GM19193 (cell line): ENCODE measurements around the gene LTBP1.

Experiments
- POLR2A ChIP-seq: IDR thresholded peaks from 4 replicates; pipeline ENCODE4 v1.6.1; 2011; ENCODE audit not compliant: insufficient read depth, insufficient read length; ENCODE audit errors: extremely low read depth

LTBP1 gene

DNA sequence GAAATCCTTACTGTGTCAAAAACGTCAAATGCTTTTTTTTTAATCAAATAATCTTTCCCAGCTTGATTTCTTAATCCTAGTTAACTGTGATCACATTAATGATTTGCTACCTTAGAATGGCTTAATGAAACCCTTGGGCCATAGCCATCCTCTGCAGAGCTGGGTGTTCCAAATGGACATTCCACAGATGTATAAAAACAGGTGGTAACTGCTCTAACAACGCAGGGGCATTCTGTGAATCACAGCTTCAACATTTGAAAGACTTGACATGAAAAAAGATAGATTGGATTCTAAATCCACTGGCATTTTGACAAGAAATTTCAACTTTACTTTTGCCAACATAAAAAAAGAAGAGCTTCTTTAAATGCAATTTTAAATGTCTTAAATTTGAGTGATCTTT, 459.9 kb downstream of the LTBP1 start:
- TF ChIP-seq POLR2A = no peak

DNA sequence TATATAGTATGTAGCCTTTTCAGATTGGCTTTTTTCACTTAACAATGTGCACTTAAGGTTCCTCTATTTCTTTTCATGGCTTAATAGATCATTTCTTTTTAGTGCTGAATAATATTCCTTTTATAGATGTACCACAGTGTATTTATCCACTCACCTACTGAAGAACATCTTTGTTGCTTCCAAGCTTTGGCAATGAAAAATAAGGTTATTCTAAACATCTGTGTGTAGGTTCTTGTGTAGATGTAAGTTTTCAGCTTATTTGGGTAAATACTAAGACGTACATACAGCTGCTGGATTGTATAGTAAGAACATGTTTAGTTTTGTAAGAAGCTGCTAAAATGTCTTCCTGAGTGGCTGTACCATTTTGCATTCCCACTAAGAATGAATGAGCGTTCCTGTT, 461.4 kb downstream of the LTBP1 start:
- TF ChIP-seq POLR2A = no peak

GRCh38 chr2:33409417-33409955, 462.7 kb downstream of the LTBP1 start:
- no peak for TF ChIP-seq POLR2A

- TF ChIP-seq POLR2A = no peak
Measured at GRCh38 chr2:33411765-33412164, 465.0 kb downstream of the LTBP1 start.

DNA sequence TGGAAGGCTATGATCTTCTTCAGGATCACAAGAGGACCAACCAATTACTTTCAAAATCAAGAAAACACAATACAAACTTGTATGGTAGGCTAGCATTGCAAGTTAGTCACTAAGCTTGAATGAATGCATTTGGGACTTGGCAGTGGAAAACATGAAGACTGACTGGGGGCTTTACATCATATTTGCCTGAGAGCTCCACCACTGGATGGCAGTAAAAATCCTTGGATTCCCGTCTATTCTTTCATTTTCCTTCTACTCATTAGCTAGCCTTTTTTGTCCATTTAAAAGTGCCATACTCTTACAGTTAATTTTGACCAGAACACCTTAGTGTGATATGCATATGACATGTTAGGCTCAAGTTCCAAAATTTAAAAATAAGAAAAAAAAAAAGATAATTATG, 466.2 kb downstream of the LTBP1 start:
- TF ChIP-seq POLR2A = no peak

DNA sequence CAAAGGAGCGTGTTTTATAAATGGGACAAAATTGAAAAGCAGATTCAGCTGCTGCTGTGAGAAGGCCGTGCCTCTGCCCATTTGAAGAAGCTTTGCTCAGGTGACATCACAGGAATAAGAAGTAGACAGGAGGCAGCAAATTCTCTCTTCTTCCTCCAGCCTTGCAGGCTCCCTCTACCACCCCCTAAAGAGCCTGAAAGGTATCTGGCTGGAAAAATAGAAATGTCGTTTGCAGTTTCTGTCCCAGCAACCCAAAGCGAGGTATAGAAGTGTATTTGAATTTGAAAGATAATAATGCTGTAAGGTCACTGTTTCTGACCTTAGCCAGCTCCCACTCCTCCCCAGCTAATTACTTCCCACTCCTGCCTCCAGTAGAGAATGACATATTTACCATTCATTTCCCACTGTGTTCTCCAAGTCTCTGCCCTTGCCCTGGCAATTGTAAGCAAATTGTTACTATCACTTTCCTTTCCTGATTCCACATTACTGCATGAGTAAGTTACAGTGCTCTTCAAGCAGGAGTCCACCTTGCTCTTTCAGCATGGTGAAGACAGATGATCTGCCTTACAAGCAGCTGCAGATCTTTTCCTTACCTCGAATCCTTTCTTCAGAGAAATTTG, 472.9 kb downstream of the LTBP1 start:
- TF ChIP-seq POLR2A = no peak

DNA sequence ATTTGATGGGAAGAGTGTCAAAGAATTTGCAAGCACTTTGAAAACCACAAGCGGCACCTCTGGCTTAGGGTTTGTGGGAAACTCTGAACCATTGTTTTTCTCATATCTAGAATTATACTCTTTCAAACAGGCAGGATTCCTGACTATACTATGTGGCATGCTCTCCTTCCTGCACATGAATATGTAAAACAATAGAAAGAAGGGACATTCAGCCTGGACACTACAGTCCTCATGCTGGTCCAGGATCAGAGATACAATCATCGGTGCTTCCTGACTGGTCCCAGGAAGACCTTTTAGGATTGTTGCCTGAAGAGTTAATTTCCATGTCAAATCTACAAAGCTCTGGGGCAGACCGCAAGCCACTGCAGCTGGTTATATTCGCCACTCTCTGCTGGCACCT, 474.0 kb downstream of the LTBP1 start:
- TF ChIP-seq POLR2A = no peak

- TF ChIP-seq POLR2A = no peak
Measured at GRCh38 chr2:33421820-33422219, 475.1 kb downstream of the LTBP1 start.

DNA sequence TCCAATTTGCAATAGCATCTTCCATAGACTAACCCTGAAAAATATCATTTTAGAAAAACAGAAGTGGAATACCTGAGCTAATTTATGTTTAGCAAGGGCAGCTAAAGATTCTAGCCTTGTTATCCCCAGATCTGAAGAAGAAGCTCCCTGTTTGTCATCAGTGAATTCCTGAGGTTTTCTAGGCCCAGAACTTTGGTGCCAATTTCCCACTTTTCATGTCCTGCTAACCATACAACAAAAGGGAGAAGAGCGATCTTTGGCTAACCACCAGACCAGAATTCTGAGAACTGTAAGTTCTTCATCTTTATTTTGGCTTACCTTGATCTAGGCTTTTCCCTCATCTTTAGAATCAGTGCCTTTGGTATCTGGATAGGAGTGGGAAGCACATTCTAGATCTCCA, 478.4 kb downstream of the LTBP1 start:
- TF ChIP-seq POLR2A = no peak

- no peak for TF ChIP-seq POLR2A
Measured at GRCh38 chr2:33425586-33426031, 478.9 kb downstream of the LTBP1 start.

DNA sequence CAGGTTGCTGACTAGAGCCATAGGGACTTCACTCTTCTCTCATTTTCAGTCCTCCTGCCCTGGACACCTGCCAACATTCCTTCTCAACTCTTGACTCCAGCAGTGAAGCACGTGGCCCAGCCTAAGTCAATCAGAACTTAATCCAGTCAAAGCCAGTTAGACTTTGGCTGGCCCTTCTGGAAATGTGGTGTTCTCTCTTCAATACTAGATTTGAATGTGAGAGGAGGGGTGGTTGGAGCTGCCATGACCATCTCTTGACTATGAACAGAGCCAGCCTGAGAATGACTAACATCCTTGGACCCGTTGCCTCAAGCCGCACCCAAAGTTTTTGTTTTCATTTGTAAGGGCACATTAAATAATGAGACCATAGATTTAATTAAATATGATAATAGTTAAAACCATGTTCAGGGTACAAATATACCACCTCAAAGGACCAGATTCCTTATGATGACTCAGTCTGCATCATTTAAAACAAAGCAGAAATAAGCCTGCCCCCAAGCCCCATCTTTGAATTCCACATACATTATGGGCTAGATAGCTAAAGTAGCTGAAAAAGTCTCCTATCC, 480.0 kb downstream of the LTBP1 start:
- no peak for TF ChIP-seq POLR2A

DNA sequence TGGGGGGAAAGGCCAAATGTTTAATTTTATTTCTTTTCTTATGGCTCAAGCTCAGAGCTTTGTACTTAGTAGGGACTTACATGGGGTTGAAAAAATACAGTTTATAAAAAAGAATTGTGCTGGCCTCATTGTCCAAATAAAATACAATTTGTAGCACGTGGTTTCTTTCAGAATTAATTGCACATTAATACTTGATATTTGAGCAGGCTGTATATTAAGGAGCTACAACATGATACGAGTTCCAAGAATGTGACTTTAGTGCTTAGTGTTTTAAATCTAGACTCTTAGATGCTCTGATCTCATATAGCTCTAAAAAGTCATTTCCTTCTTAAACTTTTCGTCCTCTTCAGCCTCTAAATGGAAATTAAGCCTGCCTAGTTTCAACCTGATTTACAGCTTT, 483.3 kb downstream of the LTBP1 start:
- no peak for TF ChIP-seq POLR2A

DNA sequence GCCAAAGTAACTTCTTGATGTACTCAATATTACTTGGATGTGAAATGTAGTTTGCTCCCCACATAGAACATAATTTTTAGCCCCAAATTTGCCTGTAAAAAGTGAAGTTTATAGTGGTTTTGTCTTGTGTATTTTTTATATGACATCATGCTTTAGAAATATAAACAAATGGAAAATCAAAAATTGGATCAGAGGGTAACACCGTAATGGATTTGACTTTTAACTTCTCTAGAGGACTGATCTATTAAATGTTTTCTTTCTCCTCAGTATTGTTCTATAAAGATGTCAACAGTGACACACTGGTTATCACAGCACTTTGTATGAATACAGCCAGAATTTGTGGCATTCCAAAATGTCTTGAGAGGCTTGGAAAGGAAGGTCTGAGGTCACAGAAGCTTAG, 484.1 kb downstream of the LTBP1 start:
- no peak for TF ChIP-seq POLR2A

DNA sequence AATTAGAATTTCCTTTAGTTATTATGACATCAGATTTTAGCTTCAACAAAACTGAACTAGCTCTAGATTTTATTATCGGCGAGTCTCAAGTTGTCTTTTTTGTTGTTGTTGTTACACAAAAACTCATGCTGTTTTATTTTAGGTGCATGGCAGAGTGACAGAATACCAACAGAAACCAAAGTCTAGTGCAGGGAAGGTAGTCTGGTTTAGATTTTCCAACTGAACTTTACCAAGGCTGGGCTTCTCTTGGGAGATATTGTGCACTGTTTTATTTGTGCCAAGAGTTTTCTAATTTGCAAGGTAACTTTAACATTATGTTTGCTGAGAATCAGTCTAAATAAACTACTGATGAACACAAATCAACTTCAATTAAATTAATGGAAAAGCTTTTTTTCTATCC, 486.1 kb downstream of the LTBP1 start:
- no peak for TF ChIP-seq POLR2A

DNA sequence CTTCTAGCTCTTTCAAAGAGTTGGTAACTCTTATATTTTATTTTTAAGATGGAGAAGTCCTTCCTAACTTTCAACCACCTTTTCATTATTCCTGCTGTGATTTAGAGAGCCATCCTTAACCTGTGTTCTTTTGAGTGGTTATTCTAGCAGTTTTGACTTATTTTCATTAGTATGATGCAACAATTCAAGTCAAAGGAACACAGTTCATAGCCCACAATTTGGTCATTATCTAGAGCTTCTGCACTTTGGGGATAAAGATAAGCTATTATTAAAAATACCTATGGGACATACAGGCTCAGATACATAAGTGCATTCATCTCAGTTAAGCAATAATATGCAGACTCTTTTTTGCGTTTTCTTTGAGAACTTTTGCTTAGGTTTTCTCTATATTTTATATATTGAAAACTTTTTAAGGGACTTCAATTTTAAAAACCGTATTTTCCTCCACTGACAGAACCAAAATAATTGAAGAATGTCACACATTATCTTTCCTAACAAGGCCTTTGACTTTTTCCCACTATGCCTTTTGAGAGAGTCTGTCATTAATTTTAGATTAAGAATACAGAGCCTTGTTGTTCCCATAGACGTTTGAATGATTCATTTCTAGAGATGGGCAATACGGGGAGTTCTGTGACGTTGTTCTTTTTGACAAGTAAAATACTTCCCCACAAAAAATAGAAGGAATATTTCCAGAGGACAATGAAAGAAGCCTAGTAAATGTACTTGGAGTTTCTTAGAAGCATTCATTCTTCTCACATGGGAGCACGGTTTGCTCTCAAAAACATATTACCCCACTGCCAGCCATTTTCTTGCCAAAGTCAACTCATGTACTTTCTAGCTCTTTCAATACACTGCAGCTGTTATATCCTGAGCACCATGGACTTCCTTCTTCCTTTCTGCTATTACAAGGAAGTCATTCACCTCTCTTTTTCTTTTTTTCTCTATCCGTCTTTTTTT, 486.8 kb downstream of the LTBP1 start:
- TF ChIP-seq POLR2A = no peak
